ENCODE measurements around the gene MEMO1. TPM values are rescaled to one million over a fixed set of nuclear protein-coding genes. Genes with fewer than 3 reads are reported as not detected.

The MEMO1 gene
- total and polyA plus RNA-seq, 2 of the 4 experiments (the other 2 are of a cell fraction), result 23.7 to 49.7 TPM

DNA sequence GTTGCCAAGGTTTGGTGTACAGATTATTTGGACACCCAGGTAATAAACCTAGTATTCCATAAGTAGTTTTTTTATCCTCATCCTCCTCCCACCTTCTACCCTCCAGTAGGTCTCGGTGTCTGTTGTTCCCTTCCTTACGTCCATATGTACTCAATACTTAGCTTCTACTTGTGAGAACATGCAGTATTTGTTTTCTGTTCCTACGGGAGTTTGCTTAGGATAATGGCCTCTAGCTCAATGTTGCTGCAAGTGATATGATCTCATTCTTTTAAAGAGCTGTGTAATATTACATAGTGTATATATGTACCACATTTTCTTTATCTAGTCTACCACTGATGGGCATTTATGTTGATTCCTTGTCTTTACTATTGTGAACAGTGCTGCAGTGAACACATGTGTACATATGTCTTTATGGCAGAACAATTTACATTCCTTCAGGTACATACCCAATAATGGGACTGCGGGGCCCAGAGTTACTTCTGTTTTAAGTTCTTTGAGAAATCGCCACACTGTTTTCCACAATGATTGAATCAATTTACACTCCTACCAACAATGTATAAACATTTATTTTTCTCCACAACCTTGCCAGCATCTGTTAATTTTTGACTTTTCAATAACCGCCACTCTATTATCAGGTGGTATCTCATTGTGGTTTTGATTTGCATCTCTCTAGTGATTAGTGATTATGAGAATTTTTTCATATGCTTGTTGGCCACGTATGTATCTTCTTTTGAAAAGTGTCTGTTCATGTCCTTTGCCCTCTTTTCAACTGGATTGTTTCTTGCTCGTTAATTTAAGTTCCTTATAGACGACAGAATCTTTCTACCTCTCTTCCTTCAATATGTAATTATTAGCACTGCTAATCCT lies 88.0 kb downstream of the MEMO1 start:
- Histone ChIP-seq H3K23ac (ENCODE audit: low read depth, low read length) (no peak overlapping the region), H3K79me1 (ENCODE audit: low read depth in 1 of 2, low read length in 2 of 2) (peaks cover 4 to 14% of the 10 kb centered on the region in 2 experiments; a peak in 3 of 4 replicates), H4K91ac (ENCODE audit: insufficient read depth, low read depth, low read length) (no peak overlapping the region), H2BK15ac (ENCODE audit: low read depth, low read length) (no peak overlapping the region), H3K9me1 (ENCODE audit: insufficient read depth, low read length) (no peaks in the 10 kb centered on the region), H2AK9ac (replicated peaks; ENCODE audit: low read depth, low read length, poor library complexity) (no peak overlapping the region), H2AK5ac (ENCODE audit: low read depth, low read length) (no peak overlapping the region), H3K9me3 (ENCODE audit: control insufficient read depth, insufficient read depth, low read length) (no peaks in the 10 kb centered on the region), H4K5ac (ENCODE audit: low read depth, low read length) (no peak overlapping the region), H3K36me3 (ENCODE audit: control insufficient read depth, insufficient read depth, low read length) (peaks cover 8% of the 10 kb centered on the region), H3K18ac (ENCODE audit: low read depth, low read length) (no peak overlapping the region), H3K14ac (replicated peaks; ENCODE audit: low read depth, low read length) (no peak overlapping the region), H3K4me3 (ENCODE audit: insufficient read depth, low read depth, low read length) (no peak overlapping the region), H2BK120ac (ENCODE audit: low read depth, low read length) (no peak overlapping the region), H3K4me2 (ENCODE audit: low read depth, low read length) (no peak overlapping the region), H2BK20ac (ENCODE audit: low read depth, low read length) (no peak overlapping the region), H2AFZ (replicated peaks; ENCODE audit: low read length, poor library complexity) (no peak overlapping the region), H3K27ac (ENCODE audit: insufficient read depth, low read length) (no peak overlapping the region), H2BK5ac (ENCODE audit: low read depth, low read length, poor library complexity, severe bottlenecking) (no peak overlapping the region), H3K4ac (ENCODE audit: low read depth, low read length) (no peak overlapping the region), H4K8ac (ENCODE audit: low read depth in 2 of 2, low read length in 2 of 2) (no peak overlapping the region), H3K4me1 (ENCODE audit: control insufficient read depth, insufficient read depth, low read length) (no peaks in the 10 kb centered on the region), H3K27me3 (ENCODE audit: control insufficient read depth, insufficient read depth, low read length) (no peaks in the 10 kb centered on the region), H3K9ac (ENCODE audit: low read depth, low read length) (no peak overlapping the region), H3K56ac (ENCODE audit: extremely low read depth, insufficient read depth, low read length) (no peak overlapping the region), H4K20me1 (ENCODE audit: insufficient read depth, low read length) (no peaks in the 10 kb centered on the region)
- no peak for DNase-seq
- BruUV-seq (replicated peaks), result no TSS peak
- TF ChIP-seq, protein P1, sequence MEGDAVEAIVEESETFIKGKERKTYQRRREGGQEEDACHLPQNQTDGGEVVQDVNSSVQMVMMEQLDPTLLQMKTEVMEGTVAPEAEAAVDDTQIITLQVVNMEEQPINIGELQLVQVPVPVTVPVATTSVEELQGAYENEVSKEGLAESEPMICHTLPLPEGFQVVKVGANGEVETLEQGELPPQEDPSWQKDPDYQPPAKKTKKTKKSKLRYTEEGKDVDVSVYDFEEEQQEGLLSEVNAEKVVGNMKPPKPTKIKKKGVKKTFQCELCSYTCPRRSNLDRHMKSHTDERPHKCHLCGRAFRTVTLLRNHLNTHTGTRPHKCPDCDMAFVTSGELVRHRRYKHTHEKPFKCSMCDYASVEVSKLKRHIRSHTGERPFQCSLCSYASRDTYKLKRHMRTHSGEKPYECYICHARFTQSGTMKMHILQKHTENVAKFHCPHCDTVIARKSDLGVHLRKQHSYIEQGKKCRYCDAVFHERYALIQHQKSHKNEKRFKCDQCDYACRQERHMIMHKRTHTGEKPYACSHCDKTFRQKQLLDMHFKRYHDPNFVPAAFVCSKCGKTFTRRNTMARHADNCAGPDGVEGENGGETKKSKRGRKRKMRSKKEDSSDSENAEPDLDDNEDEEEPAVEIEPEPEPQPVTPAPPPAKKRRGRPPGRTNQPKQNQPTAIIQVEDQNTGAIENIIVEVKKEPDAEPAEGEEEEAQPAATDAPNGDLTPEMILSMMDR (conservative IDR thresholded peaks at IDR 0.05; ENCODE audit: low read depth, low read length), result no peak
- TF ChIP-seq MXI1 (IDR thresholded peaks at IDR 0.05; ENCODE audit: borderline replicate concordance, low read depth, low read length) (no peak), MAFK (IDR thresholded peaks at IDR 0.05; ENCODE audit: low read depth, low read length) (no peak), NFE2L2 (IDR thresholded peaks at IDR 0.05; ENCODE audit: low read depth, low read length) (no peak), RFX5 (IDR thresholded peaks at IDR 0.05; ENCODE audit: low read depth, low read length) (no peak), POLR2A (IDR thresholded peaks at IDR 0.05; ENCODE audit: low read depth, low read length) (no peak), RCOR1 (IDR thresholded peaks at IDR 0.05; ENCODE audit: insufficient replicate concordance, low read length) (no peak), MAZ (IDR thresholded peaks at IDR 0.05; ENCODE audit: borderline replicate concordance, low read depth, low read length) (no peak), RAD21 (IDR thresholded peaks at IDR 0.05; ENCODE audit: low read length) (no peak), CEBPB (IDR thresholded peaks at IDR 0.05; ENCODE audit: low read depth, low read length) (no peak)
- TF ChIP-seq, protein P2, sequence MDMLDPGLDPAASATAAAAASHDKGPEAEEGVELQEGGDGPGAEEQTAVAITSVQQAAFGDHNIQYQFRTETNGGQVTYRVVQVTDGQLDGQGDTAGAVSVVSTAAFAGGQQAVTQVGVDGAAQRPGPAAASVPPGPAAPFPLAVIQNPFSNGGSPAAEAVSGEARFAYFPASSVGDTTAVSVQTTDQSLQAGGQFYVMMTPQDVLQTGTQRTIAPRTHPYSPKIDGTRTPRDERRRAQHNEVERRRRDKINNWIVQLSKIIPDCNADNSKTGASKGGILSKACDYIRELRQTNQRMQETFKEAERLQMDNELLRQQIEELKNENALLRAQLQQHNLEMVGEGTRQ (IDR thresholded peaks at IDR 0.05; ENCODE audit: low read depth, low read length), result no peak
- dilution Hi-C loops (cut with HindIII; ENCODE audit: low sequenced_read_pairs, unreplicated experiment) (no loop called here), in situ Hi-C loops (cut with MboI; ENCODE audit: low sequenced_read_pairs) (no loop called here), intact Hi-C loops (cut with micrococcal nuclease) (no loop called here)
- CTCF ChIA-PET, result no interaction called here
- no peak for ATAC-seq (ENCODE audit: low read depth)
- no CpG with 5 or more reads among the region's 9 CpGs for WGBS, 2 experiments (ENCODE audit: extremely low coverage in 2 of 2, insufficient read length in 1 of 2)
- POLR2A ChIA-PET (ENCODE audit: unreplicated experiment), result no interaction called here

Data from IMR-90 (cell line).